IMR-90 (cell line): ENCODE results near the gene UMODL1. TPM values are rescaled to one million over a fixed set of nuclear protein-coding genes. Genes with fewer than 3 reads are reported as not detected.

Source experiments
- ATAC-seq: fragments of 200-7000 bp; cut with Tn5 transposase; 2 replicates; pipeline ENCODE4 v1.9.1; 2020; ENCODE audit warnings: low read depth, mild to moderate bottlenecking, moderate library complexity
- BruUV-seq: library from RNA; stranded (reverse); fragments of 400-500 nt; replicated peaks from 2 replicates; lab custom pipeline; 2021; lab: Mats Ljungman, UMichigan
- CTCF ChIA-PET: fragments of 300-600 bp; formaldehyde crosslinking; extraction: SDS; loops from one replicate; lab custom pipeline; 2021; ENCODE audit warnings: antibody characterized with exemption; lab: Yijun Ruan, JAX
- POLR2A ChIA-PET: fragments of 300-600 bp; sonication (Branson Sonifier 250); formaldehyde crosslinking; loops from one replicate; lab custom pipeline; 2022; ENCODE audit warnings: antibody characterized with exemption; ENCODE audit not compliant: unreplicated experiment; lab: Charles Lee
- DNase-seq: peaks from one replicate; pipeline ENCODE4 v3.0.0; 2013
- H2AFZ ChIP-seq: replicated peaks from 2 replicates; pipeline ENCODE3; 2013; ENCODE audit warnings: low read length, mild to moderate bottlenecking; ENCODE audit not compliant: poor library complexity
- H2AK5ac ChIP-seq: 2 replicates; pipeline ENCODE4 v1.6.1; 2013; ENCODE audit warnings: low read depth, low read length, inconsistent platforms
- H2AK9ac ChIP-seq: replicated peaks from 2 replicates; pipeline ENCODE3; 2013; ENCODE audit warnings: mild to moderate bottlenecking, low read depth, low read length, moderate library complexity; ENCODE audit not compliant: poor library complexity
- H2BK120ac ChIP-seq: 2 replicates; pipeline ENCODE4 v1.6.1; 2013; ENCODE audit warnings: low read depth, low read length, inconsistent platforms
- H2BK15ac ChIP-seq: 3 replicates; pipeline ENCODE4 v1.6.1; 2013; ENCODE audit warnings: low read depth, low read length, inconsistent platforms
- H2BK20ac ChIP-seq: 2 replicates; pipeline ENCODE4 v1.6.1; 2013; ENCODE audit warnings: low read depth, mild to moderate bottlenecking, inconsistent platforms, low read length, moderate library complexity
- H2BK5ac ChIP-seq: 2 replicates; pipeline ENCODE4 v1.6.1; 2013; ENCODE audit warnings: mild to moderate bottlenecking, low read depth, low read length, inconsistent platforms; ENCODE audit not compliant: poor library complexity, severe bottlenecking
- H3K14ac ChIP-seq: replicated peaks from 2 replicates; pipeline ENCODE4 v1.6.1; 2013; ENCODE audit warnings: low read depth, low read length, inconsistent platforms
- H3K18ac ChIP-seq: 2 replicates; pipeline ENCODE4 v1.6.1; 2013; ENCODE audit warnings: low read depth, low read length, control low read depth
- H3K23ac ChIP-seq: 2 replicates; pipeline ENCODE4 v1.6.1; 2013; ENCODE audit warnings: low read depth, low read length, inconsistent platforms
- H3K27ac ChIP-seq: 2 replicates; pipeline ENCODE4 v1.5.1; 2013; ENCODE audit warnings: mild to moderate bottlenecking, control low read depth, low read length; ENCODE audit not compliant: insufficient read depth
- H3K27me3 ChIP-seq: 2 replicates; pipeline ENCODE4 v1.6.1; 2013; ENCODE audit warnings: low read length; ENCODE audit not compliant: control insufficient read depth, insufficient read depth
- H3K36me3 ChIP-seq: 2 replicates; pipeline ENCODE4 v1.6.1; 2013; ENCODE audit warnings: low read length, mixed read lengths; ENCODE audit not compliant: control insufficient read depth, insufficient read depth
- H3K4ac ChIP-seq: 2 replicates; pipeline ENCODE4 v1.6.1; 2013; ENCODE audit warnings: low read depth, low read length, inconsistent platforms
- H3K4me1 ChIP-seq: 2 replicates; pipeline ENCODE4 v1.6.1; 2013; ENCODE audit warnings: low read length, mixed read lengths; ENCODE audit not compliant: control insufficient read depth, insufficient read depth
- H3K4me2 ChIP-seq: 2 replicates; pipeline ENCODE4 v1.6.1; 2013; ENCODE audit warnings: low read depth, mild to moderate bottlenecking, control low read depth, low read length, moderate library complexity
- H3K4me3 ChIP-seq: 2 replicates; pipeline ENCODE4 v1.5.1; 2013; ENCODE audit warnings: low read depth, mild to moderate bottlenecking, control low read depth, low read length, moderate library complexity; ENCODE audit not compliant: insufficient read depth
- H3K56ac ChIP-seq: 2 replicates; pipeline ENCODE4 v1.6.1; 2013; ENCODE audit warnings: low read length, inconsistent platforms; ENCODE audit not compliant: insufficient read depth; ENCODE audit errors: extremely low read depth
- H3K79me1 ChIP-seq, 2 experiments: 2 replicates each; pipeline ENCODE4 v1.6.1; 2013; ENCODE audit warnings: low read length in 2 of 2, inconsistent platforms in 1 of 2, low read depth in 1 of 2
- H3K9ac ChIP-seq: 2 replicates; pipeline ENCODE4 v1.6.1; 2013; ENCODE audit warnings: low read depth, low read length, control low read depth
- H3K9me1 ChIP-seq: 2 replicates; pipeline ENCODE4 v1.6.1; 2013; ENCODE audit warnings: low read length, inconsistent platforms; ENCODE audit not compliant: insufficient read depth
- H3K9me3 ChIP-seq: 2 replicates; pipeline ENCODE4 v1.6.1; 2013; ENCODE audit warnings: low read length; ENCODE audit not compliant: control insufficient read depth, insufficient read depth
- H4K20me1 ChIP-seq: 2 replicates; pipeline ENCODE4 v1.6.1; 2013; ENCODE audit warnings: low read length, inconsistent platforms; ENCODE audit not compliant: insufficient read depth
- H4K5ac ChIP-seq: 2 replicates; pipeline ENCODE4 v1.6.1; 2013; ENCODE audit warnings: mild to moderate bottlenecking, low read depth, low read length, control low read depth
- H4K8ac ChIP-seq, 2 experiments: 2 replicates each; pipeline ENCODE4 v1.6.1; 2013; ENCODE audit warnings: low read depth in 2 of 2, low read length in 2 of 2, control low read depth in 1 of 2, inconsistent platforms in 1 of 2
- H4K91ac ChIP-seq: 2 replicates; pipeline ENCODE4 v1.6.1; 2013; ENCODE audit warnings: low read depth, low read length, inconsistent platforms; ENCODE audit not compliant: insufficient read depth
- BHLHE40 ChIP-seq: fragments of 150-350 bp; IDR thresholded peaks from 2 replicates; pipeline ENCODE4 v1.6.1; 2016; ENCODE audit warnings: mild to moderate bottlenecking, low read depth, low read length
- CEBPB ChIP-seq: IDR thresholded peaks from 2 replicates; pipeline ENCODE4 v1.6.1; 2012; ENCODE audit warnings: low read depth, low read length, improper control_type of control experiment
- MAZ ChIP-seq: IDR thresholded peaks from 2 replicates; pipeline ENCODE4 v1.6.1; 2012; ENCODE audit warnings: low read depth, mild to moderate bottlenecking, low read length, improper control_type of control experiment, moderate library complexity, borderline replicate concordance
- POLR2A ChIP-seq: IDR thresholded peaks from 2 replicates; pipeline ENCODE4 v1.6.1; 2012; ENCODE audit warnings: mild to moderate bottlenecking, low read depth, low read length
- RAD21 ChIP-seq: IDR thresholded peaks from 2 replicates; pipeline ENCODE4 v1.6.1; 2012; ENCODE audit warnings: low read length, improper control_type of control experiment
- RCOR1 ChIP-seq: IDR thresholded peaks from 2 replicates; pipeline ENCODE4 v1.6.1; 2012; ENCODE audit warnings: mild to moderate bottlenecking, low read length, improper control_type of control experiment; ENCODE audit not compliant: insufficient replicate concordance
- USF2 ChIP-seq: fragments of 150-350 bp; IDR thresholded peaks from 2 replicates; pipeline ENCODE4 v1.6.1; 2017; ENCODE audit warnings: mild to moderate bottlenecking, antibody characterized with exemption, low read length, low read depth
- WGBS, 2 experiments: methylation state at CpG; one replicate each; pipeline versions ENCODE4 v1.1.5 to v1.1.7; 2013; ENCODE audit warnings: missing lambda C conversion rate in 2 of 2; ENCODE audit not compliant: insufficient read length in 1 of 2; ENCODE audit errors: extremely low coverage in 2 of 2; 5-methylcytosine and 5-hydroxymethylcytosine counted together
- dilution Hi-C: fragments of 300-500 bp; cut with HindIII; formaldehyde crosslinking; loops from one replicate; pipeline ENCODE4 v1.14.3; 2018; ENCODE audit warnings: low sequenced_read_pairs; ENCODE audit not compliant: unreplicated experiment
- in situ Hi-C: fragments of 300-500 bp; cut with MboI; formaldehyde crosslinking; loops from 3 replicates; pipeline ENCODE4 v1.14.3; 2019; ENCODE audit warnings: low sequenced_read_pairs, inconsistent platforms, mixed read lengths
- intact Hi-C: fragments of 100-400 bp; cut with micrococcal nuclease; formaldehyde crosslinking; loops from 2 replicates; pipeline ENCODE4 v1.10.0; 2022
- polyA plus RNA-seq, 3 experiments: library from polyadenylated mRNA; depleted of rRNA; stranded (reverse); fragments of >200 nt; gene quantifications; 2 replicates each; pipeline ENCODE4 v1.2.3, GENCODE V29; 2012; ENCODE audit warnings: low replicate concordance in 1 of 3
- total RNA-seq: library from RNA; depleted of rRNA; stranded (reverse); fragments of >200 nt; gene quantifications from 2 replicates; pipeline ENCODE4 v1.2.3, GENCODE V29; 2012
- TF ChIP-seq, protein P1 (sequence below): fragments of 150-350 bp; IDR thresholded peaks from 2 replicates; pipeline ENCODE4 v1.6.1; 2016; ENCODE audit warnings: low read depth, mild to moderate bottlenecking, low read length, moderate library complexity, borderline replicate concordance

UMODL1 gene
- total and polyA plus RNA-seq, 2 of the 4 experiments (the other 2 are of a cell fraction), result 0.02 TPM; not detected in 1

DNA sequence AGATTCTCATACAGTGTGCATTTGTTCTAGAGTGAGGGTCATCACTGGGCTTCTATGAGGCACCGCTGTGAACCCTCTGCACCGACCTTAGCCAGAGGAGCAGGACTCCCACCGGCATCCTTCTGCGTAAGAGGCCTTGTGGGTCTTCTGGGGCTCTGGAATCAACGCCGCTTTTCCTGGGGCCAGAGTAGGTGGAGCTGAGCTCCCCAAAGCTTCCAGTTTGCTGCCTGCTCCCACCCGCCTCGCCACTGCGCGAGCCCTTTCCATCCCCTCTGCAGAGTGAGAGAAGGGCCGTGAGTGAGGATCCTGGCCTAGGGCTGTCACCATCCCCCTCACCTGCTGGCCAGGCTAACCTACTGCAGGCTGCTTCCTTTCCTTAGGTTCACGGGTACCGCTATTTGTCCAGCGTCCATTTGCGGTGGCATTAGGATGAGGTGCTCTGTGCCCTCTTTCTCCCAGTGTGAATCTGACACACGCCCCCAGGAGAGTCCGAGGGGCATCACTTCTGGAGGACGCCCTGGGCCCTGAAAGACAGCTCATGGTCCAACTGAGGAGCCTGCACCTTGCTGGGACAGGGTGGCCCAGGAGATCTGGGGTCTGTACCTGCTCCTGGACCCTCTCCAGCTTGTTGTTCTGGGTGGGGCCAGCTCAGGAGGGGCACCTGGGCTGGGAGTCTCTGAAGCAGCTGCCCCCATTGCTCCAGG is 36.2 kb downstream of the UMODL1 start:
- no peak for DNase-seq
- Histone ChIP-seq H3K18ac (no peak overlapping the region), H3K36me3 (no peaks in the 10 kb centered on the region), H3K9me1 (no peaks in the 10 kb centered on the region), H3K4me3 (no peak overlapping the region), H3K4me1 (peaks cover 2% of the 10 kb centered on the region; the same call in 1 of the 2 replicates), H2BK20ac (peak overlapping the region; percentile 69), H3K14ac (0 out of 2 replicates have a peak overlapping the region, but pooled peaks have one; percentile 20), H2BK15ac (peak overlapping the region; percentile 78; the same call in 2 of the 3 replicates), H3K4ac (peak overlapping the region; percentile 50), H2BK5ac (no peak overlapping the region), H3K27me3 (peaks cover 8% of the 10 kb centered on the region; the same call in 1 of the 2 replicates), H3K9ac (no peak overlapping the region), H2AFZ (peak overlapping the region; percentile 80), H3K79me1 (no peaks in the 10 kb centered on the region), H2AK5ac (peak overlapping the region; percentile 64), H3K56ac (no peak overlapping the region), H2BK120ac (peak overlapping the region; percentile 86), H3K9me3 (no peaks in the 10 kb centered on the region), H3K4me2 (no peak overlapping the region), H4K20me1 (no peaks in the 10 kb centered on the region), H4K5ac (no peak overlapping the region), H3K23ac (no peak overlapping the region), H4K91ac (peak overlapping the region; percentile 62), H3K27ac (no peak overlapping the region; the same call in 1 of the 2 replicates), H2AK9ac (no peak overlapping the region), H4K8ac (no peak overlapping the region; a peak in 1 of 4 replicates)
- TF ChIP-seq POLR2A (no peak), MAZ (no peak), CEBPB (no peak), RCOR1 (no peak), RAD21 (no peak), BHLHE40 (no peak), USF2 (no peak)
- TF ChIP-seq, protein P1, sequence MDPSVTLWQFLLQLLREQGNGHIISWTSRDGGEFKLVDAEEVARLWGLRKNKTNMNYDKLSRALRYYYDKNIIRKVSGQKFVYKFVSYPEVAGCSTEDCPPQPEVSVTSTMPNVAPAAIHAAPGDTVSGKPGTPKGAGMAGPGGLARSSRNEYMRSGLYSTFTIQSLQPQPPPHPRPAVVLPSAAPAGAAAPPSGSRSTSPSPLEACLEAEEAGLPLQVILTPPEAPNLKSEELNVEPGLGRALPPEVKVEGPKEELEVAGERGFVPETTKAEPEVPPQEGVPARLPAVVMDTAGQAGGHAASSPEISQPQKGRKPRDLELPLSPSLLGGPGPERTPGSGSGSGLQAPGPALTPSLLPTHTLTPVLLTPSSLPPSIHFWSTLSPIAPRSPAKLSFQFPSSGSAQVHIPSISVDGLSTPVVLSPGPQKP, result no peak
- no peak for ATAC-seq
- in situ Hi-C loops (no loop called here), intact Hi-C loops (loop anchor here (1.0 to 2.0 kb wide), 2 partner anchors 97 to 291 kb away; partner anchors contain the start of gene ZBTB21), dilution Hi-C loops (no loop called here)
- BruUV-seq, result no TSS peak
- ChIA-PET POLR2A (no interaction called here), CTCF (interaction anchor here (0.5 to 1.7 kb wide), 11 partner anchors 9 to 910 kb away, joined by 3 to 9 read pairs (median 5); no protein-coding TSS in a partner anchor)
- 87% methylated on average over 4 of the region's 18 CpGs; no CpG with 5 or more reads in 1 of the 2 experiments for WGBS, 2 experiments
